ENCODE data around the gene KIF9.
"Not testable (repeated sequence)": the region's sequence is repeated elsewhere in the genome, so short reads cannot be mapped to it uniquely, and the experiment has no call there.

Gene KIF9

DNA sequence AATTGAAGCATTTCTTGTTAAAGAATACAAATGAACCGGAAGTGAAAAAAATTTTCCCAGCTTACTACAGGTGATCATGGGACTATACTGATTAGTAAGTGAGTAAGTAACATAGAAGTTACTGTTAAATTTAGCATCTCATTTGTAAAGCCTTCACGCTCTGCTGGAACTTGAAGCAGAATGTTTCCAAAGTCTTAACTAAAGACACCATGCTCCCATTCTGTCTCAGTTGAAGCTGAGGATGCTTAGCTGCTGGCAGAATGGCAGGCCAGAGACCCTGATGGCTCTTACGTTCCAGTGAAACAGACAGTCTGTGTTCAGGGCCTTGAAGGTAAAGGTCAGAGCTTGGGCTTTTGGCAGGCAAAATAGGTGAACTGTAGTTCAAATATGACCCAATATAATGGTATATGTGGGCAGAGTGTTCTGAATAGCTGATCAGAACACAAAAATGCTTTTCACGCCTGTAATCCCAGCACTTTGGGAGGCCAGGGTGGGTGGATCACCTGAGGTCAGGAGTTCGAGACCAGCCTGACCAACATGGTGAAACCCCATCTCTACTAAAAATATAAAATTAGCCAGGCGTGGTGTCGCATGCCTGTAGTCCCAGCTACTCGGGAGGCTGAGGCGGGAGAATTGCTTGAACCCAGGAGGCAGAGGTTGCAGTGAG lies 9.3 kb upstream of the KIF9 start:
- DNase-seq, result not testable (repeated sequence)

DNA sequence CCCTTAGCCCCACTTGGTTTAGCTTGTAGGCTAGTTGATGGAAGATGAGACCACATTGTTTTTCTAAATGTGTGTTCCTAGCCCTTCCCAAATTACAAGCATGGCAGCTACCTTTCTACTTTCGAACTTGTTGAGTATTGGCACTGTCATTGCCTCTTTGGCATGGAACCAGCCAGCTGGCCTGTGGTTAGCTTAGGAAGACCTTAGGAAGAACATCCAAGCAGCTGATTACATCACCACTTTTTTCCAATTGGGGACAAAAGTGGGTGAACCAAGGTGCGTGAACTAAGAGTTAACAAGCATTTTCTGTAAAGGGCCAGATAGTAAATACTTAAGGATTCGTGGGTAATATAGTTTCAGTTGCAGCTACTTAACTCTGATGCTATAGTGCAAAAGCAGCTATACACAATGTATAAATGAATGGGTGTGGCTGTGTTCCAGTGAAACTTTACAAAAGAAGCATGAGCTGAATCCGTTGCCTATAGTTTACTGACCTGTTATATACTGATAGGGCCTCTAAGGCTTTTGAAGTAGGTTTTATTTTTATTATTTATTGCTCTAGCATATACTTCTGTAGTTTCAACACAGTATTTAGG lies 8.7 kb upstream of the KIF9 start:
- no peak for DNase-seq

DNA sequence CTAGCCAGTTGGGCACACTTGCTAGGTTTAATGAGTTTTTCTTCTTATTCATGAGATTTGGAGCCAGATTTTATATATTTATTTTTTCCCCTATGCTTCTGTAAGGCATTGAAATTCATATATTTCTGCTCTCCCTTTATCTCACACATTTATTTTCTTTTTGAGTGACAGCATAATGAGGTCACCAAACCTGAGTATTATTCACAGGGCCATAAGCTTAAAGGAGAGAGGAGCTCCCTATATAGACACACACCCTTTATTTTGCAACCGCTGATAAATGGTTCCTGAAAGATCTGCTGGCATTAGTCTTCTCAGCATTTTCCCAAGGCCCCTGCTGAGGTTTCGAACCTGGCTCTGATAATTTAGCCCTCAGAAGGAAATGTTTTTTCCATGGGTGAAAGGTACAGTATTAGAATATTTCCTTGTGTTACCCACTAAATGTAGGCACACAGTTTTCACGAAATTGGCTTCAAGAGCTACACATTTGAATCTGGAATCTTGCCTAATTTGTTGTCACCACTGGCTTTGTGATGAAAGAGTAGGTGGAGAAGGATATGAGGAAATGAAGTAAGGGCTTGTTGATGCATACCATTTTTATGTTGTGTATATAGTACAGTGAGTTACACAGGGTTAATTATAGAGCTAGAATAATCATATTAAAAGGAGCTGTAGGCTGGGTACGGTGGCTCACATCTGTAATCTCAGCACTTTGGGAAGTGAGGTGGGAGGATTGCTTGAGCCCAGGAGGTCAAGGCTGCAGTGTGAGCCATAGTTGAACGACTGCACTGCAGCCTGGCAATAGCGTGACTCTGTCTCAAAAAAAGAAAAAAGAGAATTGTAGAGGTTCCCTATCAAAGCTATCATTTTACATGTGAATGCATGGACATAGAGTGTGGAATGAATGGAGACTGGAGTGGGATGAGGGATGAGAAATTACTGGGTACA lies 6.6 kb upstream of the KIF9 start:
- no peak for DNase-seq

- peak in 1 of 2 donors; percentile 18 for DNase-seq
Measured at GRCh38 chr3:47283591-47284364, 1.2 kb upstream of the KIF9 start.

DNA sequence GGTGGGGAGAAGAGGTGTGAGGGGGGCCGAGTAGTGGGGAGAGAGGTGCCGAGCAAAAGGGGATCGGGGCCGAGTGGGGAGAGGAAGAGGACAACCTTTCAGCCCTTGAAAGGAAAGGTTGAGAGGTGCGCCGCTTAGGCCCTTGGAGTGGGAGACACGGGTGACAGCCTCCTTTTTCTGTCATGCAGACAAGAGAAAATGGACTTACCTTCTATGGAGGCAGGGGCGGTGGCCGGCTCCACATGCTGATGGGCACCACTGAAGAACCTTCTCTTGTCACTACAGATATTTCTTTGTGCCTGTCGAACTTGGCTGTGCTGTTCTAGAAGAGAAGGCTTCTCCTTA lies 566 bp upstream of the KIF9 start:
- DNase-seq, result no peak

- DNase-seq, result no peak
Measured at GRCh38 chr3:47280519-47280918, 2.1 kb downstream of the KIF9 start.

DNA sequence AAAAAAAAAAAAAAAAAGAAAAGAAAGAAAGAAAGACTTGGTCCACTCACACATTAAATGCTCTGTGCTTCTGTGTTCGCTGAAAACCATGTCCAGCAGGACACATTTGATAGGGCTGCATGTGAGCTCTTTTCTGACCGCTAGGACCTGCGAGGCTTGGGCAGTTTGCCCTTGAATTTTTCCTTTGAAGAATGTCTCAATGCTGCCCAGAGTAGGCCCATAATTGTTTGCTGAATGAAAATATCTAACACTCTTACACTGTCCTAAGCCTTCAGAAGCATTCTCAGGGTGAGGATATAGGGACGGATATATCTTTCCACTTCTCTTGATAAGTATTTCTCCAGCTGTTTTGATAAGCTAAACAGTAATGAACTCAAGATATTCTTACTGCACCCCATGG lies 6.0 kb downstream of the KIF9 start:
- DNase-seq, result no peak

- no peak for DNase-seq
Measured at GRCh38 chr3:47274652-47275051, 7.9 kb downstream of the KIF9 start.

DNA sequence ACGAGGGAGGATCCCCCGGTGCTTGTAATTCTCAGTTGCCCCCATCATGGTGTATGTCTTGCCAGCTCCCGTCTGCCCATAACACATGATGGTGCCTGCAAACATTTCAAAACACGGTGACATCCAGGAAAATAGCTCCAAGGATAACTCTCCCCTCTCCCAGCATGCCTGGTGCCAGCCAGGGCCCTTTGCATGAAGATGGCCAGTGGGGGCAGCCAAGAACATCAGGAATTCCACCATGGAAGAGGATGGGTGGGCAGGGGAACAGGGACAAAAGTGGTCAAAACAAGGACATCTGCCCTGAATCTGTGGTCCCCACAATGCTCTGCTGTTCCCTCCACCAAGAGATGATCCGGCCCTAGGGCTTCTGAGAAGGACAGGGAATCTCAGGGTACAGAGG lies 9.0 kb downstream of the KIF9 start:
- DNase-seq, result no peak

- DNase-seq, result no peak
Measured at GRCh38 chr3:47270526-47270925, 12.1 kb downstream of the KIF9 start.

- DNase-seq, result no peak
Measured at GRCh38 chr3:47267490-47267824, 15.1 kb downstream of the KIF9 start.

DNA sequence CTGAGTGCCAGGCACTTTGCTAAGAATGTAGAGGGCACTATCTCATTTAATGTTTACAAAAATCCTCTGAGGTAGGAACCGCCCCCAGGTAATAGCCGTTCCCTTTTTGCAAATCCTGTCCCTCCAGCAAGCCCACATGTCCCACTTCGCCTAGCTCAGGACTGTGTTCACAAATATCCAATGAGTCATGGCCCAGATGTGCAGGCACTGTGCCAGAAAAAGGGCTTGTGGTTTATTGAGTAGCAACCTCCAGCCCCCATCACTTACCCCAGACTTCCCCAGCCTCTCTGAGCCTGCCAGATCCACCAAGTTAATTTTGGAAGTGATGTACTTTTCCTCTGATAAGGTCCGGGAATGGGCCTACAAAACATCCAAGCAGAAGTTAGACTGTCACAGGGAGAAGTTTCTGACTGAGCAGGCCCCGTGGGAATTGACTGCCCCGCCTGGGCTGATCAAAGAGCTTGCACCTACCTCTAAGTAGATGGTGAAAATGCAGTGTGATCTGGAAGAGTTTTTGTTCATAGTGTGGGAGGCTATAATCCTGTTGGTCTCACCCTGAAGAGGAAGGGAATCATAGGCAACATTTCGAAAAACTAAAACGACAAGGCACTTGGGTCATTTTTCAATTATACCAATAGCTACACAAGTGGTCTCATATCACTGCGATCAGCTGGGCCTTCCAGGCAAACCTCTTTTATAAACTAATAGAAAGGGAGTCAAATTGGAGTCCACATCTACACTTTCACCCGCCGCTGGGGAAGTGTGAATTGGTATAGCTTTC lies 15.7 kb downstream of the KIF9 start:
- DNase-seq, result peak in 1 of 2 donors; percentile 24

GRCh38 chr3:47265725-47266428 lies 16.7 kb downstream of the KIF9 start:
- no peak for DNase-seq

DNA sequence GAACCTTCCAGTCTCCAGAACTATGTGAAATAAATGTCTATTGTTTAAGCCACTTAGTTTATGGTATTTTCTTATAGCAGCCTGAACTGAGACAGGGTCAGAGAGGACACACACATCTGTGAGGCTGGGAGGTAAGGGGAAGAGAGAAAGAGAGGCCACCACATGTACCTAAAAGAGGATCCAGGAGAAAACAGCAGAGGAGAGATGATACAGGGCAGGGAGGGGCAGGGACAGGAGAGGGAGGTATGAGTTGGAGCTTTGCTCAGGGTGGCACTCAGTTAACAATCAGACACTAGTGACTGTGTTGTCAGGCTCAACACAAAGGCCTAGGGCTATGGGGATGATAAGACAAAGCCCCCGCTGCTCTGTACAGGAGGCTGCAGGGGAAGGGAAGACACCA lies 17.6 kb downstream of the KIF9 start:
- DNase-seq, result no peak

DNA sequence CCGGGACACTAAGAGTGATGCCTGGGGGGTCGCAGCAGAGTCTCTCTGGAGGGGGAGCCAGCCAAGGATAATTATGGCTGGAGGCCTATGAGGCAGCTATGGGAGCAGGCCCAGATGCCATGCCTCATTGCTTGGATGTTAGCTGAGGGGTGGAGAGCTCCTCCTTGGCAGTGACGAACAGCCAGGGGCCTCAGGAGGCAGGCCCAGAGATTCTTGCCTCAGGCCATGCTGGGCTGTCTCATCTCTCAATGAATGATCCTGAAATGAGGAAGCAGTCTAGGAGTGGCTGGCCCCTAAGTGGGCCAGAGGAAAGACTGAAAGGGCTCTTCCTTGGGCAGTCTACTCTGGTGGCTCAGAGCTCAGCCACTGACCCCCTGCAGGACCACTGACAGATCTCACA lies 21.3 kb downstream of the KIF9 start:
- DNase-seq, result no peak

- no peak for DNase-seq
Measured at GRCh38 chr3:47260605-47261004, 22.0 kb downstream of the KIF9 start.

DNA sequence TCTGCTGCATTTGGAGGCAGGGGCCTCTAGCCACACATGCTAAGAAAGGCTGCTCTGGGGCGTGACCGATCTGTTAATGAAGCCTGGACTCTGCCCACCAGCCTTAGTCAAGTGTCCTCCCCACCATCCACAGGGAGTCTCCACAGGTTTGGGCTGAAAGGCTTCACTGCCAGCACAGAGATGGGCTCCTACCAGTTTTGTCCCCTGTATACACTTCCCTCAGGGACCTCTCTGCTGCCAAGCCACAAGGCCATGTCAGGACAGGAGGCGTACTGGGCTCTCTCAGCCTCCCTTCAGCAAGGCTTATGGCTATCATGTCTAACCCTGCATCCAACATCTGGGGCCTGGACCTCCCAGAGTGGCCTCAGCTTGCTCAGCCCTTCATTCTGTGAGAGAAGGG lies 23.5 kb downstream of the KIF9 start:
- no peak for DNase-seq

DNA sequence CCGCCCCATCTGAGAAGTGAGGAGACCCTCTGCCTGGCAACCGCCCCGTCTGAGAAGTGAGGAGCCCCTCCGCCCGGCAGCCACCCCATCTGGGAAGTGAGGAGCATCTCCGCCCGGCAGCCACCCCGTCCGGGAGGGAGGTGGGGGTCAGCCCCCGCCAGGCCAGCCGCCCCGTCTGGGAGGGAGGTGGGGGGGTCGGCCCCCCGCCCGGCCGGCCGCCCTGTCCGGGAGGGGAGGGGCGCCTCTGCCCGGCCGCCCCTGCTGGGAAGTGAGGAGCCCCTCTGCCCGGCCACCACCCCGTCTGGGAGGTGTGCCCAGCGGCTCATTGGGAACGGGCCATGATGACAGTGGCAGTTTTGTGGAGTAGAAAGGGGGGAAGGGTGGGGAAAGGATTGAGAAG lies 26.3 kb downstream of the KIF9 start:
- not testable (repeated sequence) for DNase-seq

DNA sequence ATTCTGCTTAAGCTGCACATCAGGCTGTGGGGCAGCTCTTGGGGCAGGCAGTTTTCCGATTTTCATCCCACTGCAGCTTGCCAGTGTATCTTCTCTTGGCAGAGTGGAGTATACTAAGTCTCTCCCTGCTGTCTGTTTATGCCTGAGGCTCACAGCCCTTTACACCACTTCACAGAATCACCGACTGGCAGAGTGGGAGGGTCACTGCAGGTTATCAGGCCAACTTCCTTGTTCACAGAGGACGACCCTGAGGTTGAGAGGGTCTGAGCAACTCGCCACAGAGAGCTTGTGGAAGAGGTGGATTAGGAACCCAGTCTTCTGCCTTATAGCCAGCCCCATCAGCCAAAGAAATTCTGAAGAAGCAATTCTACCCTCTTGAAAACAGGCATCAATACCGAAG lies 30.9 kb downstream of the KIF9 start:
- DNase-seq, result no peak

- not testable (repeated sequence) for DNase-seq
Measured at GRCh38 chr3:47251085-47251484, 31.5 kb downstream of the KIF9 start.

- peak in 1 of 2 donors; percentile 12 for DNase-seq
Measured at GRCh38 chr3:47250309-47251060, 32.1 kb downstream of the KIF9 start.

Measured in CD4-positive, alpha-beta T cell treated with Interleukin-1 beta for 1 hour (primary cell).